DMS53 (cell line): ENCODE results near the gene IFT80.

Source experiments
- DNase-seq: peaks from one replicate; lab custom pipeline; 2025; lab: John Stamatoyannopoulos, UW

IFT80 gene

GRCh38 chr3:160400702-160401150 lies 1.7 kb upstream of the IFT80 start:
- peak; percentile 59 for DNase-seq

- DNase-seq = peak; percentile 66
Observed at GRCh38 chr3:160400030-160400701, 1.1 kb upstream of the IFT80 start.

GRCh38 chr3:160398820-160399124 lies 253 bp downstream of the IFT80 start:
- DNase-seq = no peak

GRCh38 chr3:160395297-160395696 lies 3.7 kb downstream of the IFT80 start:
- no peak for DNase-seq

GRCh38 chr3:160394009-160394392 lies 5.0 kb downstream of the IFT80 start:
- DNase-seq = no peak

- DNase-seq = no peak
Observed at GRCh38 chr3:160393346-160394008, 5.5 kb downstream of the IFT80 start.

GRCh38 chr3:160392798-160393197 lies 6.2 kb downstream of the IFT80 start:
- no peak for DNase-seq

- DNase-seq = peak; percentile 2
Observed at GRCh38 chr3:160390565-160391138, 8.4 kb downstream of the IFT80 start.

GRCh38 chr3:160384639-160385318 lies 14.2 kb downstream of the IFT80 start:
- no peak for DNase-seq

- DNase-seq = no peak
Observed at GRCh38 chr3:160381470-160381869, 17.6 kb downstream of the IFT80 start.

- DNase-seq = no peak
Observed at GRCh38 chr3:160379628-160380214, 19.3 kb downstream of the IFT80 start.

- DNase-seq = no peak
Observed at GRCh38 chr3:160378331-160379109, 20.5 kb downstream of the IFT80 start.

- no peak for DNase-seq
Observed at GRCh38 chr3:160376681-160377080, 22.3 kb downstream of the IFT80 start.

GRCh38 chr3:160374925-160375324 lies 24.1 kb downstream of the IFT80 start:
- no peak for DNase-seq

GRCh38 chr3:160374472-160374871 lies 24.6 kb downstream of the IFT80 start:
- DNase-seq = no peak

- DNase-seq = no peak
Observed at GRCh38 chr3:160373655-160374054, 25.4 kb downstream of the IFT80 start.

GRCh38 chr3:160372780-160373179 lies 26.2 kb downstream of the IFT80 start:
- peak; percentile 3 for DNase-seq

- peak; percentile 48 for DNase-seq
Observed at GRCh38 chr3:160370987-160371857, 27.8 kb downstream of the IFT80 start.

GRCh38 chr3:160369784-160370183 lies 29.2 kb downstream of the IFT80 start:
- no peak for DNase-seq

- peak; percentile 5 for DNase-seq
Observed at GRCh38 chr3:160368804-160369203, 30.2 kb downstream of the IFT80 start.
